HG03095 (cell line): ENCODE data around the gene RHBDD1.

Experiments
- ATAC-seq: cut with Tn5 transposase; IDR thresholded peaks from one replicate; pipeline ENCODE4 v1.9.1; 2021; ENCODE audit warnings: moderate library complexity; ENCODE audit not compliant: unreplicated experiment

Gene RHBDD1

GRCh38 chr2:226883296-226883795, 47.5 kb downstream of the RHBDD1 start:
- ATAC-seq: no peak

- ATAC-seq: no peak
These were observed 48.3 kb downstream of the RHBDD1 start for GRCh38 chr2:226884166-226884565.

- ATAC-seq: no peak
These were observed 50.0 kb downstream of the RHBDD1 start for GRCh38 chr2:226885769-226886435.

DNA sequence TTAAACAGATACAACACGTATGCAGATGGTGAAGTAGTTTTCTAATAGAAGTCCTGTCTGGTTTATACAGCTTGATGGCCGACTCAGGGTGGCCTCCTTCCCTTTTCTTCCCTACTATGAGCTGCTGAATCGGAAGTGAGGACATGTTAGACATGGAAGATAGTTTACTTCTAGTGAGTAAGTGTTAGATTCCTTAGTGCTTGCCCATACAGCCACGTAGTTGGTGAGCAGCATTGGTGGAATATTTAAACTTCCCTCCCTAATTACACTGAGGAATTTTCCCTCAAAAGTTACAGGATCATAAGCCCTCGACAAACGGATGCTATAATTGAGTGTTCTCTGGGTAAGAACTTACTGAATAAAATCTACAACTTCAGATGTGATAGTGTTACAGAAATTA, 52.1 kb downstream of the RHBDD1 start:
- no peak for ATAC-seq

- ATAC-seq: no peak
These were observed 52.6 kb downstream of the RHBDD1 start for GRCh38 chr2:226888378-226888965.

DNA sequence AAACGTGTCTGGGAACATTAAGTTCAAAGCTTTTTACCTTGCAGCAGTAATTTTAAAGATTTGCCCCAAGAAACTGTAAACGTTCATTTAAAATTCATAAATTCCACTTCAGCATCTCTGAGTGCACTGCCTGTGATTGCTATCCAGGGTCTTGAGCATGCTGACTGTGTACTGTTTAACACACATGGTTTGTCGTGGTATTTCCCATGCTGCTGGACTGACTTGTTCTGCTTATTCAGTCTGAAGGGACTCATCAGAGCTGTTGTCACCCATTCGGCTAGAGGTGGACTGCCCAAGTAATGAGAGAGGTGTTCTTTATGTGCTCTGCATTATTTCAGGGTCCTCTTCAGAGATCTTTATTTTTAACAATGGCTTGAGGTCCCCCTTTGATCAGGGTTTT, 53.1 kb downstream of the RHBDD1 start:
- ATAC-seq: no peak

GRCh38 chr2:226890286-226890685, 54.4 kb downstream of the RHBDD1 start:
- ATAC-seq: no peak

DNA sequence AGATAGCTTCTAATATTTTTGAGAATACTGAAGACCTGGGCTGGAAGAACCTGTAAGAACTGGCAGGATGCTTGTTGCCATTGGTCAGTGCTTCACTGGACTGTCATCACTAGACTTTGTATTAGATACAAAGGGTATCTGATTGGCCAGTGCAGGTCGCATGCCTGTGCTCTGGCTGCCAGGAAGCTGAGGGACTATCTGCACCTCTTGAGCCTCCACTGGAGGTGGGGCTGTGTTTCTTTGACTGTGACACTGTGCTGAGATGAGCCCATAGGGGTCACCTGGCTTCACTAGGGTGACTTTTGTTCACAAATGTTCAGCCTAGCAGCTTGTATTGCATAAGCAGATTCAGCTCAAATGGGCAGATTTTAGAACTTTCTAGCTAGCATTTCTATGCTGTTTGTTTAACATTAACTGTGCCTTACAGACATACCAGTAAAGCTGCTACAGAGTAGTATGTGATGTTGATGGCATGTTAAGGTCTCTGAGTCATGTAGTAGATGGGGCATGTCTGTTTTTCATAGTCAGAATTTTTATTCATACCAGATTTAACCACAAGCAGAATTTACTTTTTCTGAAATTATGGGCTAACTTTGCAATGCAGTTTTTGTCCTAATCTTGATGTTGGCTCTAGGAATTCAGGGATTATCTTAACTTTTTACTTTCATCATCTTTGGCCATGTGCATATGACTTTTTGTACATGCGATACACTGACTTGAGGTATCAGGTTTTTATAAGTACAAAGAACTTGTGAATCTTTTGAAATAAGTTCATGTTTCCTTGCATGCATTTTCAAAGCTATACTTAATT, 56.1 kb downstream of the RHBDD1 start:
- ATAC-seq: no peak

DNA sequence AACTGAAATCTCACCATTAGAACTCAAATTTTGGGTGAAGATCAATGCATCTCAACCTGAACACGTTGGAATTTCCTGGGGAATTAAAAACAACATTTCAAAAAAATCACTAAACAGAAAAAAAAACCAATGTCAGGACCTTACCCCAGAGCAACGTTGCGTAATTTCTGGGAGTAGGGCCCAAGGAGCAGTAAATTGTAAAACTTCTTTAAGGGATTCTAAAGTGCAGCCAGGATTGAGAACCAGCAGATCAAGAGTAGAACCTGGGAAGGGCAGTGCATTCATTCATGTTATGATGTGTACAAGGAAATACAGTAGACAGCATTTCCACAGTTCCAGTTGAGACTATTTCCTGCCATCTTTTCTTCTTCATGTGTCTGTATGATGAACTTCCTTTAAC, 56.9 kb downstream of the RHBDD1 start:
- ATAC-seq: no peak

- no peak for ATAC-seq
These were observed 57.4 kb downstream of the RHBDD1 start for GRCh38 chr2:226893216-226893615.

- no peak for ATAC-seq
These were observed 58.9 kb downstream of the RHBDD1 start for GRCh38 chr2:226894752-226895151.

DNA sequence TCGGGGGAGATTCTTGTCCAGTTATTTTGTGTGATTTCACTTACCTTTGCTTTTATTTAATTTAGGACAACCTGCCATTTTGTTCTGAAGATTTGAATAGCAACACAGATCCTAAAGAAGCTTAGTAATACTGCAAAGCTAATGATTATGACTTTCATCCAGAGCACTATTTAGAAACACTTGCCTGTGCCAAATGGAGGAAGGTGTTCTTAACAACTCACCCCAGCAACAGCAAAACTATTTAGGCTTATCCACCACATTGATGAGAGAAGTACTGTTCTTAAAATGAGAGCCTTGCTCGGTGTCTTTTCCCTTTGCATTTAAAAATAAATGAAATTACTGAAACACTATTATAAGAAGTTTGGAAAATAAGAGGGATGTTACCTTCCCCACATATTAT, 59.7 kb downstream of the RHBDD1 start:
- no peak for ATAC-seq

DNA sequence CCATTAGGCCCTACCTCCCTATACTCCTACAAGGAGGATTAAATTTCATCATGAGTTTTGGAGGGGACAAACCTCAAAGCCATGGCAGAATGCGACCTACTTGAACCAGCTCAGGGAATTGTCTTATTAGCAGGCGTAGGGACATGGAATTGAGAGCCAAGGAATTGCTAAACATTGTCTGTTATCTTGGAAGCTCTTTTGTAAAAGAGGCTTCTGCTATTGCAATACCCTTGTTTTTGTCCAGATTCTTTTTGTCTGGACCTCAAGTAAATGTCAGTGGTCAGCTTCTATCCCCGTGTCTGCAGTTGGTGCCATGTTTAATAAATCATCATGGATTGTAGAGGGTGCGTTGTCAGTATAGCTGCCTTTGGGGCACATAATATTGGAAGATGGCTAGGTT, 62.3 kb downstream of the RHBDD1 start:
- ATAC-seq: no peak

DNA sequence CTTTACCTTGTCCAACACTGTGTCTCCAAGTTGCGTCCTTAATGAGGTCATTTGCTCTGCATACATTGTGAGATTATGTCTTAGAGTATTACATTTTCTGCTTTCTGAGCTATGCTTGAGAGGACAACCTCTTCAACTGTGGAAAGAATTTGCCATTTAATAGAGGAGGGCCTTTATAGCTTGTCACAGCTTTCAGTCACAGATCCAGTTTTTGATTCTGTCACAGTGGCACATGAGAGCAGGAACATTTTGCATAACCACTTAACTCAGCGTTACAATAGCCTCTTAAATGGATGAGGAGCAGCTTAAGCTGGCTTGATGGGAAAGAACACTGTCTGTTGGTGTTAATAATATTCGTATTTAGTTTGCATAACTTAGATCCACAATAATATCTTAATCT, 63.0 kb downstream of the RHBDD1 start:
- ATAC-seq: no peak

GRCh38 chr2:226902041-226902966, 66.5 kb downstream of the RHBDD1 start:
- ATAC-seq: no peak

DNA sequence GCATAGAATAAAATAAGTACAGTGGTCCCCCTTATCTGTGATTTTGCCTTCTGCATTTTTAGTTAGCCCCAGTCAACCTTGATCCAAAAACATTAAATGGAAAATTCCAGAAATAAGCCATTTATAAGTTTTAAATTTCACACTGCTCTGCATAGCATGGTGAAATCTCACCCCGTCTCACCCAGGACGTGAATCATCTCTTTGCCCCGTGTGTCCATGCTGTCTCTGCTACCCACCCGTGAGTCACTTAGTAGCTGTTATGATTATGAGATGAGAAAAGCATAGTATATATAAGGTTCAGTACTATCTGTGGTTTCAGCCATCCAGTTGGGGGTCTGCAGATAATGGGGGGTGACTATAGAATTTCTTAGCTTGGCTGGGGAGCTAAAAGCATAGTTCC, 67.3 kb downstream of the RHBDD1 start:
- ATAC-seq: no peak

DNA sequence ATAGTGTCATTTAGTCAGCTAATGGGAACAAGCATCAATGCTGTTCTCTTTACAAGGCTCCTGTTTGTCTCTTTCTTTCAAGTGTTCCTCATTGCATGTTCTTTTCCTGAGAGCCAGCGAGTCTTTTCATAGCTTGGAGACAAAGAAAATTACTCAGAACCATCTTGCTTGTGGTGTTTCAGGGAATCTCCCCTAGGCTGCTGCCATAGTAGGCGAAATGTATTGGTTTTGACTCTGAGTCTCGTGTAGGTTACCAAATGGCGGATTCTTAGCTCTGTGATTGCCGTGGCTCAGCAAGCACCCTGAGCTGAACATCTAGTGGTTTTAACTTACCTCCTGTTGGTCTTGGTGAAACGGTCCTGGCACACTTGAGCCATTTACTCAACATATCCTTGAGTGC, 68.7 kb downstream of the RHBDD1 start:
- ATAC-seq: peak; percentile 59

DNA sequence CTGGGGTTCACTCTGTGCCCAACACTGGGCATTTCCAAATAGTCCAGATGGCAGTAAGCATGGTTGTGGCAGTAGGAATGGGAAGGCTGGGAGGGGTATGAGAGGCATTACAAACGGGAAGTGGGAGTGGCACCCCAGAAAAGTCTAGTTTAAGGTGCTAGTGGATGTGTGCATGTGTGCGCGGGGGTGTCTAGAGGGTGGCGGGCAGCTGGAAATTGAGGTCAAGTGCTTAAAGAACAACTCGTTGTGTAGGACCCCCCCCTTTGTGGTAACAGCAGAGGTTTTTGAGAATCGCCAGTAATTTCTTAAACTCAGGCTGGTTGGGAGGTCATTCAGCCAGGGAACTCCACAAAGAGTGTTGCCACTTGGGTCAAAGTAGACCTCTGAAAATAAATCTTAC, 69.9 kb downstream of the RHBDD1 start:
- peak; percentile 7 for ATAC-seq

DNA sequence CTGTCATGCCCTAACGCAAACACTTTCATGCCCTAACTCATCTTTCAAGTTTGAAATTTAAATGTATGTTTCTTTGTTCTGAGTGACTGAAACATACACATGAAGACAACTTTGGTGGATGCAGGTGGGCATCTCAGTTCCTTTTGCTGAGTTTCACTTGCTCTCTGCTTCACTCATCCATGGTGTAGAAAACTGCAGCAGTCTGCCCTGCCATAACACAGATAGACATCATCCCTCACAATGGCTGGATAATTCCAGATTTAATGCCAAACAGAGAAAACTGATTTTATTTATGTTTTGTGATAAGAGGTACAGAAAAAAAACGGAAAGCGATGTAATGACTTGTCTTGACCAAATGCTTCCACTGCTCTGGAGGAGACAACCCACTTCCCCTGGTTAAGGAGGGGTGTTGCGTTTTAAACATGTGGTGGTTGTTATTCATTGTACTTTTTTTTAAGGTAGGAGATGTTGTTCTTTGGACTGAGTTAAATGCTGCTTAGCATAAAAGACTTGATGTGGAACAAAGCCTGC, 70.4 kb downstream of the RHBDD1 start:
- ATAC-seq: peak; percentile 77

DNA sequence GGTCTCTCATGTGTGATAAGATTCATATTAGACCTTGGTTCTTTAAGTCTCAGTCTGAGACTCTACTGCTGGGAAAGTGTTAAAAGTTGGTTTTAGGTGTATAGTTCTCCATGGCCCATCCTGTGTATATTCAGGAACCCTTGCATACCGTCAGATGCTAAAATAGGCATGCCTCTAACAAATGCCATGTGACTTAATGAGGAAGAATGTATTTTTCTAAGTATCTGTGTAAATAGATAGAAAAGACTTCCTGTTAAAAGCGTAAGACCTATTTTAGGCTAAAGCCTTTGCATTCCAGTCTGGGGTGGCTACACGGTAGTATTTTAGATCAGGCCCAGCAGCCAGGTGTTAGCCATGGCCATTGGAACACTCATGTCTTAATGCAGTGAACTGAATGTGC, 73.3 kb downstream of the RHBDD1 start:
- no peak for ATAC-seq

- ATAC-seq: no peak
These were observed 74.0 kb downstream of the RHBDD1 start for GRCh38 chr2:226909836-226910235.
